GM13977 (cell line): Measurements from ENCODE around the gene SELE.

ENCODE experiments used
- DNase-seq: peaks from one replicate; pipeline ENCODE4 v3.0.0; 2012; ENCODE audit warnings: low spot score
- in situ Hi-C: fragments of 300-500 bp; cut with MboI; formaldehyde crosslinking; loops from one replicate; pipeline ENCODE4 v1.12.0; 2022; ENCODE audit warnings: low sequenced_read_pairs, low pct_unique_long_range_greater_than_20kb, mixed read lengths, inconsistent platforms; ENCODE audit not compliant: unreplicated experiment
- TF ChIP-seq, protein P1 (sequence below): IDR thresholded peaks from 2 replicates; pipeline ENCODE4 v1.5.1; 2012; ENCODE audit warnings: mild to moderate bottlenecking, control low read depth; ENCODE audit not compliant: insufficient read depth; ENCODE audit errors: extremely low read depth, missing control alignments

SELE gene, protein sequence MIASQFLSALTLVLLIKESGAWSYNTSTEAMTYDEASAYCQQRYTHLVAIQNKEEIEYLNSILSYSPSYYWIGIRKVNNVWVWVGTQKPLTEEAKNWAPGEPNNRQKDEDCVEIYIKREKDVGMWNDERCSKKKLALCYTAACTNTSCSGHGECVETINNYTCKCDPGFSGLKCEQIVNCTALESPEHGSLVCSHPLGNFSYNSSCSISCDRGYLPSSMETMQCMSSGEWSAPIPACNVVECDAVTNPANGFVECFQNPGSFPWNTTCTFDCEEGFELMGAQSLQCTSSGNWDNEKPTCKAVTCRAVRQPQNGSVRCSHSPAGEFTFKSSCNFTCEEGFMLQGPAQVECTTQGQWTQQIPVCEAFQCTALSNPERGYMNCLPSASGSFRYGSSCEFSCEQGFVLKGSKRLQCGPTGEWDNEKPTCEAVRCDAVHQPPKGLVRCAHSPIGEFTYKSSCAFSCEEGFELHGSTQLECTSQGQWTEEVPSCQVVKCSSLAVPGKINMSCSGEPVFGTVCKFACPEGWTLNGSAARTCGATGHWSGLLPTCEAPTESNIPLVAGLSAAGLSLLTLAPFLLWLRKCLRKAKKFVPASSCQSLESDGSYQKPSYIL

DNA sequence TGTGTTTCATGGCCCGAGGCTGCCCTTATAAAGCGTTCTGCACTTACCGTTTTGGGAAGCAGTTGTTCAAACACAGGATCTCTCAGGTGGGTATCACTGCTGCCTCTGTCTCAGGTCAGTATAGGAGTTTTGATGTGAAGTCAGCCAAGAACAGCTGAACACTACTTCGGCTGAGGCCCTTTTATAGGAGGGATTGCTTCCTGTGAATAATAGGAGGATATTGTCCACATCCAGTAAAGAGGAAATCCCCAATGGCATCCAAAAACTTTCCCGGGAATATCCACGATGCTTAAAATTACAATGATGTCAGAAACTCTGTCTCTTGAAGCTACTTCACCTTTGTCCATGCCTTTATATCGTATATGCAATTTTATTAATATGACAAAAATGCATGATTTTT lies at the start of gene SELE:
Gene SELE (minus strand): TSS at position 156 of the 400 bp plus-strand sequence. CDS start 467 bp downstream, outside the sequence.
- TF ChIP-seq, protein P1, sequence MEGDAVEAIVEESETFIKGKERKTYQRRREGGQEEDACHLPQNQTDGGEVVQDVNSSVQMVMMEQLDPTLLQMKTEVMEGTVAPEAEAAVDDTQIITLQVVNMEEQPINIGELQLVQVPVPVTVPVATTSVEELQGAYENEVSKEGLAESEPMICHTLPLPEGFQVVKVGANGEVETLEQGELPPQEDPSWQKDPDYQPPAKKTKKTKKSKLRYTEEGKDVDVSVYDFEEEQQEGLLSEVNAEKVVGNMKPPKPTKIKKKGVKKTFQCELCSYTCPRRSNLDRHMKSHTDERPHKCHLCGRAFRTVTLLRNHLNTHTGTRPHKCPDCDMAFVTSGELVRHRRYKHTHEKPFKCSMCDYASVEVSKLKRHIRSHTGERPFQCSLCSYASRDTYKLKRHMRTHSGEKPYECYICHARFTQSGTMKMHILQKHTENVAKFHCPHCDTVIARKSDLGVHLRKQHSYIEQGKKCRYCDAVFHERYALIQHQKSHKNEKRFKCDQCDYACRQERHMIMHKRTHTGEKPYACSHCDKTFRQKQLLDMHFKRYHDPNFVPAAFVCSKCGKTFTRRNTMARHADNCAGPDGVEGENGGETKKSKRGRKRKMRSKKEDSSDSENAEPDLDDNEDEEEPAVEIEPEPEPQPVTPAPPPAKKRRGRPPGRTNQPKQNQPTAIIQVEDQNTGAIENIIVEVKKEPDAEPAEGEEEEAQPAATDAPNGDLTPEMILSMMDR = no peak
- DNase-seq = no peak
- in situ Hi-C loops = no loop called here

DNA sequence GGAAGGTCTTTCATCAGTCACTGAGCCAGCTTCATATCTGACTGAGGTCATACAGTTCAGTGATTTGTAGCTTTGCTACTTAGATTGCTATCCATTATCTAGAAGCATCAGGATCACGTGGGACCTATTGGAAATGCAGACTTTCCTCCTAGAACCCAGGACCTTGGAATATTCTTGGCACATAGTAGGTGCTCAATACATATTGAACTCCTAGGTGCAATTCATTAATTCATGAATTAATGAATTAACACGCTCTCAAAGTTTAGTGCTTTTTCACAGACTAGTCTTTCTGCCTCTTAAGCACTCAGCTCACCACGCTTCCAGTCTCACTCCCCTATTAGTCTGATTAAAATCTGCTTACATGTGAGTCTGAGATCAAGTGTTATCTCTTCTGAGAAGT lies 48.7 kb upstream of the SELE start:
- in situ Hi-C loops = no loop called here
- TF ChIP-seq, protein P1 = no peak
- no peak for DNase-seq

DNA sequence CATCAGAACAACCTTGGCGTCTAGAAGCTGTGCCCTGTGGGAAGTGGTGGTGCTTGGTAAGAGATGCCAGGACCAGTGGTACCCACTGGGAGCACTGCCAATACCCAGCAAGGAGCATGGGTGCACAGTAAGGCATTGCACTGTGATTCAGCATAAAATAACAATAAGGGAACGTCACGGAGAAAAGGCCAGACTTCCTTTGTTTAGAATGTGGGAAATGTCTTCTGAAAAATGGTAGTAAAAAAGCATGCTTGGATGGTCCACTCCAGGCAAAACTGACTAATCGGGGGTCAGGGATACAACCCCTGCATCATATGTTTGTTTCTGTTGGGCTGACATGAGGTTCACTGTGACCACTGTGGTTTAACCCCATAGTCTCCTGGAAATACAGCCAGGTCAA lies 46.1 kb upstream of the SELE start:
- no peak for DNase-seq
- TF ChIP-seq, protein P1 = no peak
- in situ Hi-C loops = no loop called here

DNA sequence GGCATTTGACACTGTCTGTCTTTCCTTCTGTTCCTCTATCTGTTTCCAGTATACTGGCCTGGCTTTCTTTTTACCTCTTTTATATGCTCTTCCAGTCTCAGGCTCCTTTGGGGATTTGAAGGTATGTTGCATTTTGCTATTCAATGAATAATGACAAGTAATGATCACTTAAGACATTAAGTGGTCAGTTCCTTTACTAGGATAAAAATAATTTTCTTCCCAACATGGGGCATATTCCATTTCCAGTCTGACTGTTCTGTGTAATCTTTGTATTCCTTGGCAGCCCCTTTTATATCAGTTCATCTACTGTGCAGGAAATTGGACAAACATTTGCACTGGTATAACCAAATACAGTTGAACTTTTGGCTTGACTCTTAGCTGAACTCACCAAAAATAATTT lies 45.3 kb upstream of the SELE start:
- in situ Hi-C loops = no loop called here
- TF ChIP-seq, protein P1 = no peak
- DNase-seq = no peak

DNA sequence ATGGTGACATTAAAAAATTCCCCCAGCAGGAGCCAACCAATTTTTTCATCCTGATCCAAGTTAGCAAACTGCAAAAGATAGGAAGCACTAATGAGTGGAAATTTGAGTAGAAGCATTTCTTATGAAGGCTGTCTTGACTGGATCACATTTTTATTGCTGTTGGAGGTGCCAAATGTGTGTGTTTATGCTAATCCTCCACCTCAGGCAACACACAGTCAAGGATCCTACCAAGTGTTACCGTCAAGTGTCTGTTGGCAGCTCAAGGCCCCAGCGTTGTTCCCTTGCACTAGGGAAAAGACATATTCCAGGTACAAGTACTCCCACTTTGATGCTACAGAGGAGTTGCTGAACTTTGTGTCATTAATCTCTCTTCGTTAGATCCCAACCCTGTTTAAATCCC lies 42.6 kb upstream of the SELE start:
- TF ChIP-seq, protein P1 = no peak
- in situ Hi-C loops = no loop called here
- DNase-seq = no peak

DNA sequence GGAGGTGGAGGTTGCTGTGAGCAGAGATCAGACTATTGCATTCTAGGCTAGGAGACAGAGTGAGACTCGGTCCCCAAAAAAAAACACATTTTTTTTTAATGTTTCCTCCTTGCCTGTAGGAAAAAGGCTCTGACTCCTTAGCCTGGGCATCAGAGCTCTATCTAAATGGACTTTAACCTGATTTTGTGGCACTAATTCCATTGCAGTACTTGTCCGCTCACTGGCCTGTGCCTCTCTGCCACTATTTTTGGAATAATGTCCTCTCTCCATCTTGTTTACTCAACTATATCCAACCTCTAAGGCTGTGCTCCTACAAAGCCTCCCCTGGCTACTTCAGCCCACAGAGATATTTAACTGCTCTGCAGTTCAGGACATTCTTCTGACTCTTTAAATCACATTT lies 34.3 kb upstream of the SELE start:
- TF ChIP-seq, protein P1 = no peak
- no peak for DNase-seq
- in situ Hi-C loops = no loop called here
